HUES48 (cell line): ENCODE data around the gene ADGRG3.

ENCODE experiments used
- H3K27ac ChIP-seq: one replicate; pipeline ENCODE4 v1.7.0; 2013; ENCODE audit warnings: low read depth, low read length, inconsistent platforms
- H3K27me3 ChIP-seq: 2 replicates; pipeline ENCODE4 v1.6.1; 2013; ENCODE audit warnings: mild to moderate bottlenecking, low read length; ENCODE audit not compliant: control insufficient read depth, insufficient read depth
- H3K36me3 ChIP-seq: 2 replicates; pipeline ENCODE4 v1.6.1; 2013; ENCODE audit warnings: low read length; ENCODE audit not compliant: control insufficient read depth, insufficient read depth
- H3K4me1 ChIP-seq: 2 replicates; pipeline ENCODE4 v1.6.1; 2013; ENCODE audit warnings: mild to moderate bottlenecking, low read length; ENCODE audit not compliant: control insufficient read depth, insufficient read depth
- H3K4me3 ChIP-seq: 2 replicates; pipeline ENCODE4 v1.5.1; 2013; ENCODE audit warnings: mild to moderate bottlenecking, low read depth, low read length
- H3K9ac ChIP-seq: 2 replicates; pipeline ENCODE4 v1.6.1; 2013; ENCODE audit warnings: mild to moderate bottlenecking, low read depth, low read length, moderate library complexity
- H3K9me3 ChIP-seq: 2 replicates; pipeline ENCODE4 v1.6.1; 2013; ENCODE audit warnings: low read length; ENCODE audit not compliant: control insufficient read depth, insufficient read depth

Gene ADGRG3

GRCh38 chr16:57686577-57686976, 18.5 kb downstream of the ADGRG3 start:
- Histone ChIP-seq H3K27ac (no peak overlapping the region), H3K9ac (no peak overlapping the region), H3K9me3 (no peaks in the 10 kb centered on the region), H3K36me3 (no peaks in the 10 kb centered on the region), H3K27me3 (no peaks in the 10 kb centered on the region; the same call in 1 of the 2 replicates), H3K4me1 (0 out of 2 replicates have a peak, but pooled peaks cover 5% of the 10 kb centered on the region), H3K4me3 (no peak overlapping the region)

- Histone ChIP-seq H3K9ac (no peak overlapping the region), H3K4me3 (no peak overlapping the region), H3K27me3 (no peaks in the 10 kb centered on the region; the same call in 1 of the 2 replicates), H3K9me3 (no peaks in the 10 kb centered on the region), H3K4me1 (0 out of 2 replicates have a peak, but pooled peaks cover 5% of the 10 kb centered on the region), H3K27ac (no peak overlapping the region), H3K36me3 (no peaks in the 10 kb centered on the region)
Measured at GRCh38 chr16:57687363-57687929, 19.3 kb downstream of the ADGRG3 start.

GRCh38 chr16:57688487-57688986, 20.4 kb downstream of the ADGRG3 start:
- Histone ChIP-seq H3K27me3 (no peaks in the 10 kb centered on the region; the same call in 1 of the 2 replicates), H3K36me3 (no peaks in the 10 kb centered on the region), H3K9ac (no peak overlapping the region), H3K27ac (no peak overlapping the region), H3K4me3 (no peak overlapping the region), H3K9me3 (no peaks in the 10 kb centered on the region), H3K4me1 (0 out of 2 replicates have a peak, but pooled peaks cover 5% of the 10 kb centered on the region)

GRCh38 chr16:57688987-57689761, 21.1 kb downstream of the ADGRG3 start:
- no peak overlapping the region for H3K9ac ChIP-seq
- H3K36me3 ChIP-seq, result no peaks in the 10 kb centered on the region
- no peaks in the 10 kb centered on the region; the same call in 1 of the 2 replicates for H3K27me3 ChIP-seq
- no peaks in the 10 kb centered on the region for H3K9me3 ChIP-seq
- H3K27ac ChIP-seq, result no peak overlapping the region
- no peak overlapping the region for H3K4me3 ChIP-seq
- 0 out of 2 replicates have a peak, but pooled peaks cover 5% of the 10 kb centered on the region for H3K4me1 ChIP-seq

- no peaks in the 10 kb centered on the region for H3K9me3 ChIP-seq
- H3K27ac ChIP-seq, result no peak overlapping the region
- no peak overlapping the region for H3K4me3 ChIP-seq
- no peaks in the 10 kb centered on the region; the same call in 1 of the 2 replicates for H3K27me3 ChIP-seq
- H3K36me3 ChIP-seq, result no peaks in the 10 kb centered on the region
- 0 out of 2 replicates have a peak, but pooled peaks cover 5% of the 10 kb centered on the region for H3K4me1 ChIP-seq
- H3K9ac ChIP-seq, result no peak overlapping the region
Measured at GRCh38 chr16:57689762-57690558, 21.9 kb downstream of the ADGRG3 start.

GRCh38 chr16:57690782-57691471, 22.8 kb downstream of the ADGRG3 start:
- Histone ChIP-seq H3K27me3 (no peaks in the 10 kb centered on the region), H3K27ac (no peak overlapping the region), H3K36me3 (no peaks in the 10 kb centered on the region), H3K9ac (no peak overlapping the region), H3K4me3 (no peak overlapping the region), H3K9me3 (no peaks in the 10 kb centered on the region), H3K4me1 (0 out of 2 replicates have a peak, but pooled peaks cover 5% of the 10 kb centered on the region)

GRCh38 chr16:57692636-57693035, 24.5 kb downstream of the ADGRG3 start:
- H3K4me1 ChIP-seq, result 0 out of 2 replicates have a peak, but pooled peaks cover 5% of the 10 kb centered on the region
- H3K36me3 ChIP-seq, result no peaks in the 10 kb centered on the region
- H3K9me3 ChIP-seq, result no peaks in the 10 kb centered on the region
- H3K4me3 ChIP-seq, result no peak overlapping the region
- no peaks in the 10 kb centered on the region for H3K27me3 ChIP-seq
- no peak overlapping the region for H3K9ac ChIP-seq
- no peak overlapping the region for H3K27ac ChIP-seq

- H3K36me3 ChIP-seq, result no peaks in the 10 kb centered on the region
- no peak overlapping the region for H3K4me3 ChIP-seq
- H3K4me1 ChIP-seq, result 0 out of 2 replicates have a peak, but pooled peaks cover 5% of the 10 kb centered on the region
Measured at GRCh38 chr16:57693550-57693949, 25.4 kb downstream of the ADGRG3 start.

GRCh38 chr16:57694231-57694724, 26.2 kb downstream of the ADGRG3 start:
- Histone ChIP-seq H3K9ac (no peak overlapping the region), H3K36me3 (no peaks in the 10 kb centered on the region), H3K27ac (no peak overlapping the region), H3K9me3 (no peaks in the 10 kb centered on the region), H3K4me1 (0 out of 2 replicates have a peak, but pooled peaks cover 5% of the 10 kb centered on the region), H3K27me3 (no peaks in the 10 kb centered on the region), H3K4me3 (no peak overlapping the region)

More at GRCh38 chr16:57693550-57693949, 25.4 kb downstream of the ADGRG3 start:
- H3K9ac ChIP-seq, result no peak overlapping the region
- no peak overlapping the region for H3K27ac ChIP-seq
- H3K27me3 ChIP-seq, result no peaks in the 10 kb centered on the region
- H3K9me3 ChIP-seq, result no peaks in the 10 kb centered on the region
